H9 (cell line): ENCODE results near the gene OR8U1. TPM values are rescaled to one million over a fixed set of nuclear protein-coding genes. Genes with fewer than 3 reads are reported as not detected.
"Not testable (repeated sequence)": the region's sequence is repeated elsewhere in the genome, so short reads cannot be mapped to it uniquely, and the experiment has no call there.

Experiments used
- DNase-seq: peaks from one replicate; pipeline ENCODE4 v3.0.0-alpha.2; 2017
- H2AFZ ChIP-seq: one replicate; pipeline ENCODE4 v1.6.1; 2013; ENCODE audit warnings: mild to moderate bottlenecking, low read length, control low read depth, moderate library complexity
- H2AK5ac ChIP-seq: 2 replicates; pipeline ENCODE4 v1.6.1; 2013; ENCODE audit warnings: low read length, control low read depth, mixed read lengths; ENCODE audit not compliant: insufficient read length
- H2BK120ac ChIP-seq: one replicate; pipeline ENCODE4 v1.6.1; 2013; ENCODE audit warnings: low read depth, mild to moderate bottlenecking, low read length, control low read depth, inconsistent platforms; ENCODE audit not compliant: poor library complexity, severe bottlenecking
- H2BK12ac ChIP-seq: 2 replicates; pipeline ENCODE4 v1.6.1; 2013; ENCODE audit warnings: low read length, control low read depth, mixed read lengths, low read depth; ENCODE audit not compliant: insufficient read length
- H2BK15ac ChIP-seq: 2 replicates; pipeline ENCODE4 v1.6.1; 2013; ENCODE audit warnings: low read depth, low read length, control low read depth
- H2BK20ac ChIP-seq: one replicate; pipeline ENCODE4 v1.6.1; 2013; ENCODE audit warnings: low read depth, mild to moderate bottlenecking, low read length, control low read depth, inconsistent platforms; ENCODE audit not compliant: poor library complexity, severe bottlenecking
- H2BK5ac ChIP-seq: 2 replicates; pipeline ENCODE4 v1.6.1; 2013; ENCODE audit warnings: low read length, control low read depth, mixed read lengths; ENCODE audit not compliant: insufficient read length
- H3K14ac ChIP-seq: 2 replicates; pipeline ENCODE4 v1.6.1; 2013; ENCODE audit warnings: low read length, control low read depth; ENCODE audit not compliant: insufficient read depth
- H3K18ac ChIP-seq: 2 replicates; pipeline ENCODE4 v1.6.1; 2013; ENCODE audit warnings: low read depth, mild to moderate bottlenecking, mixed read lengths, low read length, control low read depth; ENCODE audit not compliant: insufficient read length
- H3K23ac ChIP-seq: 2 replicates; pipeline ENCODE4 v1.6.1; 2013; ENCODE audit warnings: low read length, control low read depth, mixed read lengths, low read depth; ENCODE audit not compliant: insufficient read length
- H3K23me2 ChIP-seq: 2 replicates; pipeline ENCODE4 v1.6.1; 2013; ENCODE audit warnings: low read depth, mild to moderate bottlenecking, mixed read lengths, low read length, control low read depth; ENCODE audit not compliant: insufficient read length, poor library complexity, severe bottlenecking
- H3K27ac ChIP-seq: 2 replicates; pipeline ENCODE4 v1.5.1; 2013; ENCODE audit warnings: low read length, control low read depth, mixed read lengths, low read depth; ENCODE audit not compliant: insufficient read length
- H3K27me3 ChIP-seq: 2 replicates; pipeline ENCODE4 v1.6.1; 2013; ENCODE audit warnings: low read length, control low read depth, inconsistent platforms; ENCODE audit not compliant: insufficient read depth
- H3K4ac ChIP-seq: 2 replicates; pipeline ENCODE4 v1.6.1; 2013; ENCODE audit warnings: low read depth, mild to moderate bottlenecking, control low read depth, inconsistent platforms, low read length, moderate library complexity
- H3K4me1 ChIP-seq: 2 replicates; pipeline ENCODE4 v1.6.1; 2013; ENCODE audit warnings: low read length, control low read depth, inconsistent platforms; ENCODE audit not compliant: insufficient read depth
- H3K4me2 ChIP-seq: 2 replicates; pipeline ENCODE4 v1.6.1; 2013; ENCODE audit warnings: low read length, control low read depth, mixed read lengths; ENCODE audit not compliant: insufficient read length, insufficient read depth
- H3K56ac ChIP-seq: 2 replicates; pipeline ENCODE4 v1.6.1; 2013; ENCODE audit warnings: low read depth, mild to moderate bottlenecking, mixed read lengths, low read length, control low read depth; ENCODE audit not compliant: insufficient read length
- H3K79me1 ChIP-seq: 2 replicates; pipeline ENCODE4 v1.6.1; 2013; ENCODE audit warnings: low read depth, mild to moderate bottlenecking, moderate library complexity, low read length, control low read depth, inconsistent platforms; ENCODE audit not compliant: insufficient read depth, poor library complexity, severe bottlenecking
- H3K79me2 ChIP-seq: 2 replicates; pipeline ENCODE4 v1.6.1; 2013; ENCODE audit warnings: low read length, control low read depth, inconsistent platforms; ENCODE audit not compliant: insufficient read depth
- H3K9ac ChIP-seq: 2 replicates; pipeline ENCODE4 v1.6.1; 2013; ENCODE audit warnings: low read length, control low read depth, mixed read lengths; ENCODE audit not compliant: insufficient read length; ENCODE audit errors: extremely low read depth
- H3K9me3 ChIP-seq: one replicate; pipeline ENCODE4 v1.6.1; 2013; ENCODE audit warnings: low read depth, low read length, inconsistent platforms; ENCODE audit not compliant: control insufficient read depth
- H3T11ph ChIP-seq: one replicate; pipeline ENCODE4 v1.6.1; 2013; ENCODE audit warnings: mild to moderate bottlenecking, low read length, control low read depth, inconsistent platforms
- H4K20me1 ChIP-seq: one replicate; pipeline ENCODE4 v1.6.1; 2013; ENCODE audit not compliant: control insufficient read depth, insufficient read length, insufficient read depth
- H4K5ac ChIP-seq: 2 replicates; pipeline ENCODE4 v1.6.1; 2013; ENCODE audit warnings: low read depth, mild to moderate bottlenecking, mixed read lengths, low read length, control low read depth; ENCODE audit not compliant: insufficient read length
- H4K8ac ChIP-seq: replicated peaks from 2 replicates; pipeline ENCODE4 v1.6.1; 2013; ENCODE audit warnings: low read length, control low read depth, mixed read lengths, low read depth; ENCODE audit not compliant: insufficient read length
- H4K91ac ChIP-seq: 2 replicates; pipeline ENCODE4 v1.6.1; 2013; ENCODE audit warnings: low read depth, mild to moderate bottlenecking, moderate library complexity, mixed read lengths, low read length, control low read depth; ENCODE audit not compliant: insufficient read length
- H3K27ac Mint-ChIP-seq, 3 experiments: 2 replicates in 2 of 3; 3 replicates in 1 of 3; pipeline ENCODE4 v1.8.0; 2020 to 2021; ENCODE audit warnings: mixed read lengths in 3 of 3, mild to moderate bottlenecking in 1 of 3, moderate library complexity in 1 of 3
- H3K27me3 Mint-ChIP-seq: 2 replicates; pipeline ENCODE4 v1.8.0; 2021; ENCODE audit warnings: low read depth, mild to moderate bottlenecking, moderate library complexity, mixed read lengths
- H3K36me3 Mint-ChIP-seq, 3 experiments: 2 replicates in 2 of 3; 3 replicates in 1 of 3; pipeline ENCODE4 v1.8.0; 2020 to 2021; ENCODE audit warnings: low read depth in 3 of 3, mixed read lengths in 3 of 3; ENCODE audit not compliant: insufficient read depth in 1 of 3
- H3K4me1 Mint-ChIP-seq, 2 experiments: 2 replicates each; pipeline ENCODE4 v1.8.0; 2020; ENCODE audit warnings: mixed read lengths in 2 of 2
- H3K4me3 Mint-ChIP-seq, 2 experiments: 2 replicates in 1 of 2; 3 replicates in 1 of 2; pipeline ENCODE4 v1.8.0; 2020 to 2021; ENCODE audit warnings: mild to moderate bottlenecking in 2 of 2, mixed read lengths in 2 of 2, moderate library complexity in 1 of 2
- H3K9me3 Mint-ChIP-seq, 2 experiments: 2 replicates in 1 of 2; 3 replicates in 1 of 2; pipeline ENCODE4 v1.8.0; 2020; ENCODE audit warnings: mild to moderate bottlenecking in 2 of 2, mixed read lengths in 2 of 2, moderate library complexity in 1 of 2
- CTCF ChIP-seq: fragments of 200-600 bp; sonication (generic); conservative IDR thresholded peaks from 3 replicates; pipeline ENCODE4 v1.8.0; 2021; ENCODE audit warnings: antibody characterized with exemption, mild to moderate bottlenecking
- WGBS: extraction: QIAGEN DNeasy Blood & Tissue Kit; methylation state at CpG from one replicate; pipeline ENCODE4 v1.1.7; 2013; ENCODE audit warnings: missing lambda C conversion rate, low lambda C conversion rate, mixed read lengths; ENCODE audit not compliant: insufficient read length; ENCODE audit errors: extremely low coverage; 5-methylcytosine and 5-hydroxymethylcytosine counted together
- total RNA-seq: library from RNA; stranded (reverse); gene quantifications from 2 replicates; pipeline ENCODE4 v1.2.1, GENCODE V29; 2021

Gene OR8U1
- total RNA-seq, 1 experiment from 2014 or later, result not detected

- no peak overlapping the region for H3K56ac ChIP-seq
- no peaks in the 10 kb centered on the region for H3K79me1 ChIP-seq
- H2BK20ac ChIP-seq, result no peak overlapping the region
- no peak overlapping the region for H2BK120ac ChIP-seq
- no peaks in the 10 kb centered on the region for H3K79me2 ChIP-seq
- H3K9ac ChIP-seq, result no peak overlapping the region
- H2BK12ac ChIP-seq, result no peak overlapping the region
- H3K9me3 ChIP-seq, result no peaks in the 10 kb centered on the region
- H3K23me2 ChIP-seq, result no peaks in the 10 kb centered on the region
- H3K4me2 ChIP-seq, result no peak overlapping the region
- H3K27me3 ChIP-seq, result no peaks in the 10 kb centered on the region
- H3K4me1 ChIP-seq, result no peaks in the 10 kb centered on the region
- Mint-ChIP-seq H3K27ac (no peak overlapping the region; a peak in 1 of 7 replicates), H3K4me1 (no peaks in the 10 kb centered on the region), H3K4me3 (no peak overlapping the region), H3K36me3 (peaks cover 0 to under 1% (median 0%) of the 10 kb centered on the region in 3 experiments; a peak in 1 of 7 replicates), H3K27me3 (no peaks in the 10 kb centered on the region; the same call in 1 of the 2 replicates), H3K9me3 (peaks cover 0 to 6% of the 10 kb centered on the region in 2 experiments; a peak in 4 of 5 replicates)
- no peak overlapping the region for H4K8ac ChIP-seq
- no peak overlapping the region for H3K23ac ChIP-seq
- no peak for DNase-seq
- no peak overlapping the region for H2BK5ac ChIP-seq
- no peak overlapping the region for H2AK5ac ChIP-seq
- no peak overlapping the region for H2BK15ac ChIP-seq
- no peak overlapping the region for H4K91ac ChIP-seq
- no peak overlapping the region for H3K14ac ChIP-seq
- WGBS, result no CpG with 5 or more reads among the region's 3 CpGs
- no peak overlapping the region for H2AFZ ChIP-seq
- H3T11ph ChIP-seq, result no peak overlapping the region
- TF ChIP-seq CTCF, result peak; percentile 62
- no peak overlapping the region for H3K4ac ChIP-seq
- no peak overlapping the region for H3K18ac ChIP-seq
- no peaks in the 10 kb centered on the region for H4K20me1 ChIP-seq
- H4K5ac ChIP-seq, result no peak overlapping the region
- no peak overlapping the region for H3K27ac ChIP-seq
These were observed 20.6 kb downstream of the OR8U1 start for GRCh38 chr11:56396047-56396446.

GRCh38 chr11:56401858-56402461 is 26.5 kb downstream of the OR8U1 start:
- not testable (repeated sequence) for H3K4me3 Mint-ChIP-seq, H3K79me1 ChIP-seq, H3K27ac Mint-ChIP-seq, H2BK12ac ChIP-seq, H3K27ac ChIP-seq, H4K20me1 ChIP-seq, H3K56ac ChIP-seq, H2BK15ac ChIP-seq, H2AK5ac ChIP-seq, H3K4me1 ChIP-seq, H4K5ac ChIP-seq, H3K4me2 ChIP-seq, H3K27me3 Mint-ChIP-seq, H3K27me3 ChIP-seq, H3K18ac ChIP-seq, H2BK20ac ChIP-seq, H3T11ph ChIP-seq, DNase-seq, H3K9me3 ChIP-seq, H3K23me2 ChIP-seq, H2BK5ac ChIP-seq, H3K79me2 ChIP-seq, H3K9ac ChIP-seq, H3K23ac ChIP-seq, H3K14ac ChIP-seq, H3K36me3 Mint-ChIP-seq, H2AFZ ChIP-seq, H4K8ac ChIP-seq, H4K91ac ChIP-seq, H3K4ac ChIP-seq, H2BK120ac ChIP-seq, H3K4me1 Mint-ChIP-seq
- H3K9me3 Mint-ChIP-seq, result peaks cover 0 to 26% of the 10 kb centered on the region in 2 experiments; a peak in 4 of 5 replicates
- no CpG with 5 or more reads among the region's 27 CpGs for WGBS
